K562 (cell line): ENCODE data around the gene TRIM62.

Source experiments
- CTCF ChIP-seq, 3 experiments: IDR thresholded peaks in 2 of 3; conservative IDR thresholded peaks in 1 of 3; 2 replicates each; pipeline ENCODE4 v1.5.1; 2011 to 2012; ENCODE audit warnings: low read length in 3 of 3, mild to moderate bottlenecking in 3 of 3, control low read depth in 2 of 3, improper control_type of control experiment in 1 of 3, inconsistent platforms in 1 of 3, low read depth in 1 of 3, mixed read lengths in 1 of 3, moderate library complexity in 1 of 3; ENCODE audit not compliant: insufficient read depth in 2 of 3
- PCBP2 ChIP-seq: fragments of 200-400 bp; formaldehyde crosslinking; IDR thresholded peaks from 2 replicates; pipeline ENCODE4 v1.6.1; 2018; ENCODE audit warnings: low read length, low read depth, mild to moderate bottlenecking, moderate library complexity; ENCODE audit not compliant: poor library complexity, severe bottlenecking
- RFX5 ChIP-seq: IDR thresholded peaks from 2 replicates; pipeline ENCODE4 v1.6.1; 2011; ENCODE audit warnings: low read depth, mild to moderate bottlenecking, improper control_type of control experiment, low read length
- TARDBP ChIP-seq: fragments of 450-650 bp; IDR thresholded peaks from 2 replicates; pipeline ENCODE4 v1.6.1; 2016
- YY1 ChIP-seq, 3 experiments: IDR thresholded peaks; 2 replicates each; pipeline ENCODE4 v1.6.1; 2011; ENCODE audit warnings: low read length in 2 of 3, mild to moderate bottlenecking in 2 of 3, moderate library complexity in 2 of 3, borderline replicate concordance in 1 of 3, control low read depth in 1 of 3, low read depth in 1 of 3; ENCODE audit not compliant: insufficient read depth in 3 of 3, insufficient replicate concordance in 2 of 3, control insufficient read depth in 1 of 3, insufficient read length in 1 of 3; ENCODE audit errors: extremely low read depth in 1 of 3
- ZBTB2 ChIP-seq: fragments of 450-650 bp; IDR thresholded peaks from 2 replicates; pipeline ENCODE4 v1.6.1; 2016; ENCODE audit warnings: antibody characterized with exemption
- ZNF280B ChIP-seq: fragments of 250-450 bp; sonication (Bioruptor Pico); IDR thresholded peaks from 2 replicates; pipeline ENCODE4 v1.5.1; 2021; ENCODE audit warnings: mild to moderate bottlenecking

GRCh38 chr1:33211972-33212371, 30.1 kb upstream of the TRIM62 start:
- no peak for TF ChIP-seq PCBP2
- no peak for TF ChIP-seq ZBTB2
- TF ChIP-seq RFX5, result no peak
- TF ChIP-seq YY1 (IDR thresholded peaks at IDR 0.05; ENCODE audit: borderline replicate concordance in 1 of 3, control insufficient read depth in 1 of 3, extremely low read depth in 1 of 3, insufficient read depth in 3 of 3, insufficient read length in 1 of 3, insufficient replicate concordance in 2 of 3, low read depth in 1 of 3, low read length in 2 of 3), result no peak
- no peak for TF ChIP-seq TARDBP
- TF ChIP-seq ZNF280B (CRISPR knock-in tag), result no peak
- TF ChIP-seq CTCF (IDR thresholded peaks at IDR 0.05 in 2 of 3, conservative IDR thresholded peaks at IDR 0.05 in 1 of 3; ENCODE audit: insufficient read depth in 2 of 3, low read depth in 1 of 3, low read length in 3 of 3), result no peak
